Lower leg skin (tissue), 4 donors: Measurements from ENCODE around the gene CD37. TPM values are rescaled to one million over a fixed set of nuclear protein-coding genes. Genes with fewer than 3 reads are reported as not detected.

Experiments
- DNase-seq, 2 donors: peaks; one replicate each; pipeline ENCODE4 v3.0.0-alpha.2; 2019; ENCODE audit warnings: low spot score in 2 of 2
- H3K4me3 ChIP-seq: fragments of 200-600 bp; sonication (generic); 2 replicates; pipeline ENCODE4 v1.5.1; 2017; ENCODE audit warnings: mild to moderate bottlenecking, low read depth; ENCODE audit not compliant: poor library complexity, severe bottlenecking
- CTCF ChIP-seq, 3 donors: fragments of 450-650 bp; IDR thresholded peaks; one replicate each; pipeline ENCODE4 v1.5.1; 2016; ENCODE audit warnings: antibody characterized with exemption in 3 of 3, mild to moderate bottlenecking in 3 of 3, moderate library complexity in 2 of 3
- POLR2A ChIP-seq, 2 donors: fragments of 450-650 bp; IDR thresholded peaks; one replicate each; pipeline ENCODE4 v1.6.1; 2016 to 2017; ENCODE audit warnings: antibody characterized with exemption in 2 of 2, mild to moderate bottlenecking in 1 of 2, moderate library complexity in 1 of 2
- WGBS, 2 donors: methylation state at CpG; one replicate each; pipeline ENCODE4 v1.1.5; 2018; 5-methylcytosine and 5-hydroxymethylcytosine counted together
- intact Hi-C: fragments of 100-400 bp; cut with DNase I; formaldehyde crosslinking; loops from one replicate; pipeline ENCODE4 v1.15.0; 2023; ENCODE audit warnings: low total_unique reads
- total RNA-seq, 4 donors: library from RNA; depleted of rRNA; stranded (reverse); fragments of >200 nt; gene quantifications; one replicate each; pipeline ENCODE4 v1.1.0, GENCODE V29; 2016

CD37 gene
- total RNA-seq, 4 donors from 2014 or later = 2.6 to 8.5 (median 5.9) TPM

- DNase-seq = no peak
- H3K4me3 ChIP-seq = no peak overlapping the region
- 69 to 78% methylated on average over 13 to 17 of the region's 17 CpGs for WGBS, 2 donors
- TF ChIP-seq CTCF (IDR thresholded peaks at IDR 0.05) = no peak
- intact Hi-C loops = no loop called here
Measured at GRCh38 chr19:49359851-49360820, 24.9 kb downstream of the CD37 start.

- intact Hi-C loops = no loop called here
- peak overlapping the region; percentile 40 for H3K4me3 ChIP-seq
- TF ChIP-seq POLR2A (IDR thresholded peaks at IDR 0.05) (no peak), CTCF (IDR thresholded peaks at IDR 0.05) (no peak)
- DNase-seq = peak; percentile 55 to 95
- 5 to 6% methylated on average over 25 to 26 of the region's 27 CpGs for WGBS, 2 donors
Measured at GRCh38 chr19:49361438-49362047, 26.3 kb downstream of the CD37 start.

- DNase-seq = peak in 1 of 2 donors; percentile 95
- intact Hi-C loops = no loop called here
- peak within 1 kb of the TSS; percentile 40 for H3K4me3 ChIP-seq
- WGBS, 2 donors = 0 to 1% methylated on average over 41 to 52 of the region's 52 CpGs
- no peak for TF ChIP-seq POLR2A (IDR thresholded peaks at IDR 0.05)
- TF ChIP-seq CTCF (IDR thresholded peaks at IDR 0.05) = no peak
Measured at GRCh38 chr19:49362048-49362928, 27.1 kb downstream of the CD37 start, which contains the start of gene TEAD2. TEAD2 (minus strand) TSS chr19:49362416; CDS start chr19:49360075, 2,341 bp downstream.

- WGBS, 2 donors = 1 to 2% methylated on average over 14 of the region's 14 CpGs
- no peak overlapping the region for H3K4me3 ChIP-seq
- DNase-seq = no peak
- intact Hi-C loops = no loop called here
- TF ChIP-seq CTCF (IDR thresholded peaks at IDR 0.05) (no peak), POLR2A (IDR thresholded peaks at IDR 0.05) (no peak)
Measured at GRCh38 chr19:49362929-49363267, 27.7 kb downstream of the CD37 start.

- intact Hi-C loops = no loop called here
Measured at GRCh38 chr19:49363268-49364082, 28.3 kb downstream of the CD37 start, which contains the start of gene DKKL1. DKKL1 (plus strand) TSS chr19:49363877; CDS start chr19:49363999, 122 bp downstream.

More at GRCh38 chr19:49363268-49364082, 28.3 kb downstream of the CD37 start, which contains the start of gene DKKL1:
- WGBS, 2 donors = 3% methylated on average over 46 of the region's 46 CpGs
- TF ChIP-seq CTCF (IDR thresholded peaks at IDR 0.05) (no peak), POLR2A (IDR thresholded peaks at IDR 0.05) (no peak)
- H3K4me3 ChIP-seq = no peak within 1 kb of the TSS
- DNase-seq = peak; percentile 98 to 100
